Esophagus (tissue), 2 donors: ENCODE data around the gene SOX6. TPM values are rescaled to one million over a fixed set of nuclear protein-coding genes. Genes with fewer than 3 reads are reported as not detected.
"Not testable (repeated sequence)": the region's sequence is repeated elsewhere in the genome, so short reads cannot be mapped to it uniquely, and the experiment has no call there.

ENCODE experiments used
- H3K27ac ChIP-seq, 2 donors: one replicate each; pipeline ENCODE4 v1.5.1; 2013; ENCODE audit warnings: low read depth in 2 of 2, mild to moderate bottlenecking in 2 of 2, inconsistent platforms in 1 of 2, low read length in 1 of 2, moderate library complexity in 1 of 2
- H3K27me3 ChIP-seq, 2 donors: one replicate each; pipeline ENCODE4 v1.6.1; 2013; ENCODE audit warnings: low read length in 2 of 2, control low read depth in 1 of 2, mild to moderate bottlenecking in 1 of 2; ENCODE audit not compliant: insufficient read depth in 2 of 2, control insufficient read depth in 1 of 2
- H3K36me3 ChIP-seq, 2 donors: one replicate each; pipeline ENCODE4 v1.6.1; 2013; ENCODE audit warnings: low read length in 1 of 2; ENCODE audit not compliant: control insufficient read depth in 2 of 2, insufficient read depth in 2 of 2
- H3K4me1 ChIP-seq, 2 donors: one replicate each; pipeline ENCODE4 v1.6.1; 2013; ENCODE audit warnings: low read length in 1 of 2; ENCODE audit not compliant: control insufficient read depth in 2 of 2, insufficient read depth in 2 of 2
- H3K4me3 ChIP-seq, 2 donors: one replicate each; pipeline ENCODE4 v1.5.1; 2013; ENCODE audit warnings: low read length in 2 of 2, mild to moderate bottlenecking in 2 of 2, low read depth in 1 of 2, moderate library complexity in 1 of 2
- H3K9me3 ChIP-seq, 2 donors: one replicate each; pipeline ENCODE4 v1.6.1; 2013; ENCODE audit warnings: mild to moderate bottlenecking in 2 of 2, low read depth in 1 of 2, low read length in 1 of 2, moderate library complexity in 1 of 2; ENCODE audit not compliant: control insufficient read depth in 2 of 2, insufficient read depth in 1 of 2
- WGBS, 2 donors: extraction: QIAGEN DNeasy Blood & Tissue Kit; methylation state at CpG; one replicate each; pipeline ENCODE4 v1.1.7; 2013; 5-methylcytosine and 5-hydroxymethylcytosine counted together
- polyA plus RNA-seq, 2 donors: library from polyadenylated mRNA; stranded (reverse); fragments of 200-250 nt; gene quantifications; one replicate each; pipeline ENCODE4 v1.2.3, GENCODE V29; 2013
- donor health status: healthy with polysubstance abuse.
- donor health status: Bipolar disorder and iron deficiency.

The SOX6 gene
- polyA plus RNA-seq, 2 donors = 1.2 to 2.4 TPM

- H3K27me3 ChIP-seq, H3K27ac ChIP-seq, H3K36me3 ChIP-seq, H3K4me3 ChIP-seq, H3K9me3 ChIP-seq, H3K4me1 ChIP-seq: not testable (repeated sequence)
- whole genome bisulfite sequencing, 2 donors = 70 to 73% methylated on average over 2 of the region's 2 CpGs
These were observed 34.5 kb upstream of the SOX6 start for GRCh38 chr11:16390826-16391225.

GRCh38 chr11:16385099-16385498 lies 28.8 kb upstream of the SOX6 start:
- Histone ChIP-seq H3K36me3 (no peaks in the 10 kb centered on the region), H3K27ac (no peak overlapping the region), H3K4me3 (no peak overlapping the region), H3K9me3 (no peaks in the 10 kb centered on the region), H3K4me1 (no peaks in the 10 kb centered on the region), H3K27me3 (no peaks in the 10 kb centered on the region)

- Histone ChIP-seq H3K27ac (no peak overlapping the region), H3K9me3 (no peaks in the 10 kb centered on the region), H3K4me3 (no peak overlapping the region), H3K27me3 (no peaks in the 10 kb centered on the region), H3K36me3 (no peaks in the 10 kb centered on the region), H3K4me1 (no peaks in the 10 kb centered on the region)
- WGBS, 2 donors = 81 to 89% methylated on average over 2 of the region's 2 CpGs
These were observed 26.5 kb upstream of the SOX6 start for GRCh38 chr11:16382638-16383380.

DNA sequence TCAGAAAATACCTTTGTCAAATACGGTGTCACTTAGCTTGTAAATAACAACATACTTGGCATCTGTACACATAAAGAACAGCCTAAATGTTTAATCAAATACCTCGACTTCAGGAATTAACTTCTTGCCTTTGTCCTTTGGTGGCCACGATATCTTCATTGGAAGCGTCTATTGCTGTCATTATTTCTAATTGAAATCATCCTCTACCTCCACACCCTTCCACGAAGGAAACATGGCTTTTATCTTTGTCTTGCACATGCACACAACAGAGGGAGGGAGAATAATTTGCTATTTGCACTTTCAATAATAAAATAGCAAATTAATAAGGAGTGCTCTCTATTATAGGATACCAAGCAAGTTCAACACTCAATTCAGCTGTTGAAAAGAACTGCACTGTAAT lies 25.8 kb upstream of the SOX6 start:
- H3K4me3 ChIP-seq = no peak overlapping the region
- H3K4me1 ChIP-seq = no peaks in the 10 kb centered on the region
- no peak overlapping the region for H3K27ac ChIP-seq
- no peaks in the 10 kb centered on the region for H3K27me3 ChIP-seq
- no peaks in the 10 kb centered on the region for H3K9me3 ChIP-seq
- 80 to 81% methylated on average over 5 of the region's 5 CpGs for WGBS, 2 donors
- H3K36me3 ChIP-seq = no peaks in the 10 kb centered on the region

- no peaks in the 10 kb centered on the region for H3K36me3 ChIP-seq
- H3K4me3 ChIP-seq = no peak overlapping the region
- no peaks in the 10 kb centered on the region for H3K9me3 ChIP-seq
- H3K4me1 ChIP-seq = no peaks in the 10 kb centered on the region
- H3K27ac ChIP-seq = no peak overlapping the region
- no peaks in the 10 kb centered on the region for H3K27me3 ChIP-seq
These were observed 24.7 kb upstream of the SOX6 start for GRCh38 chr11:16380941-16381568.

DNA sequence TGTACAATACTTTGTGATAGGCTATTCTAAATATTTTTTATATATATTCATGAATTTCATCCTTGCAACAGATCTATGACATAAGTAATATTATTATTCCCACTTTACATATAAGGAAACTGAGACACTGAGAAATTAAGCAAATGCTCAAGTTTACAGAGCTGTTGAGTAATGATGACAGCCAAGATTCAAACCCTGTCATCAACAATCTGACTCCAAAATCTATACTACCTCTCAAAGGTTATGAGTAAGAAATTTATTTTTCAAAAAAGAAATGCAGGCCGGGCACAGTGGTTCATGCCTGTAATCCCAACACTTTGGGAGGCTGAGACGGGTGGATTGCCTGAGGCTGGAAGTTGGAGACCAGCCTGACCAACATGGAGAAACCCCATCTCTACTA lies 22.6 kb upstream of the SOX6 start:
- no peak overlapping the region for H3K27ac ChIP-seq
- no peak overlapping the region for H3K4me3 ChIP-seq
- H3K9me3 ChIP-seq = no peaks in the 10 kb centered on the region
- 92 to 95% methylated on average over 2 of the region's 2 CpGs for WGBS, 2 donors
- no peaks in the 10 kb centered on the region for H3K4me1 ChIP-seq
- H3K27me3 ChIP-seq = no peaks in the 10 kb centered on the region
- H3K36me3 ChIP-seq = no peaks in the 10 kb centered on the region

DNA sequence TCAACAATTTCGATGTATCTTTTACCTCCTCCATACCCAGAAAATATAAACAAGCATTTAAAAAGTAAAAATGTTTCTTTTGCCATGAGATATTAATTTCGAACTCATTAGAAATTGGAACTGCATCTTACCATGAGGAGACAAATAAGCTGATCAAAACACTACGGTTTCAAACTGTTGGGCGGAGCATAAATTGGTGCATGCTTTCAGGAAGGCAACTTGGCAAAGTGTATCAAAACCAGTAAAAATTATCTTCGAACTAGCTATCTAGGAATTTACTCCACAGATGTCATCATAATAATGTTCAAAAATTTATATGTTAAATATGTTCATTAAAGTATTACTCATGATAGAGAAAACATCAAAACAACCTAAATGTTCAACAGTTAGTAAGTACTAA lies 21.4 kb upstream of the SOX6 start:
- H3K9me3 ChIP-seq = no peaks in the 10 kb centered on the region

GRCh38 chr11:16375664-16376063 lies 19.3 kb upstream of the SOX6 start:
- not testable (repeated sequence) for H3K27me3 ChIP-seq, H3K4me1 ChIP-seq, H3K36me3 ChIP-seq, H3K27ac ChIP-seq, H3K4me3 ChIP-seq, H3K9me3 ChIP-seq
- WGBS, 2 donors = 91 to 92% methylated on average over 3 of the region's 3 CpGs

More for the DNA sequence above, 21.4 kb upstream of the SOX6 start:
- Histone ChIP-seq H3K27ac (no peak overlapping the region), H3K4me3 (no peak overlapping the region), H3K36me3 (no peaks in the 10 kb centered on the region), H3K27me3 (no peaks in the 10 kb centered on the region), H3K4me1 (no peaks in the 10 kb centered on the region)
- WGBS, 2 donors = 84 to 85% methylated on average over 5 of the region's 5 CpGs

- Histone ChIP-seq H3K4me1 (no peaks in the 10 kb centered on the region), H3K27me3 (no peaks in the 10 kb centered on the region), H3K9me3 (no peaks in the 10 kb centered on the region), H3K4me3 (no peak overlapping the region), H3K27ac (no peak overlapping the region), H3K36me3 (no peaks in the 10 kb centered on the region)
These were observed 17.4 kb upstream of the SOX6 start for GRCh38 chr11:16373768-16374167.

GRCh38 chr11:16372355-16372754 lies 16.0 kb upstream of the SOX6 start:
- Histone ChIP-seq H3K4me1 (no peaks in the 10 kb centered on the region), H3K27me3 (no peaks in the 10 kb centered on the region), H3K36me3 (no peaks in the 10 kb centered on the region), H3K9me3 (no peaks in the 10 kb centered on the region), H3K4me3 (no peak overlapping the region), H3K27ac (no peak overlapping the region)
- WGBS, 2 donors = 61 to 64% methylated on average over 2 of the region's 2 CpGs
